Osteoblast (primary cell): Measurements from ENCODE around the gene LY86. TPM values are rescaled to one million over a fixed set of nuclear protein-coding genes. Genes with fewer than 3 reads are reported as not detected.

Experiments
- DNase-seq: peaks from one replicate; pipeline ENCODE4 v3.0.0; 2011; ENCODE audit warnings: low spot score, mixed read lengths; ENCODE audit not compliant: insufficient read length; ENCODE audit errors: missing footprints
- H2AFZ ChIP-seq: 2 replicates; pipeline ENCODE4 v1.6.0; 2011; ENCODE audit warnings: mild to moderate bottlenecking, low read length
- H3K27ac ChIP-seq: 2 replicates; pipeline ENCODE4 v1.5.1; 2011; ENCODE audit warnings: mild to moderate bottlenecking, low read depth, low read length, moderate library complexity
- H3K27me3 ChIP-seq: 2 replicates; pipeline ENCODE4 v1.6.0; 2012; ENCODE audit warnings: mild to moderate bottlenecking, control low read depth, inconsistent platforms, low read length, moderate library complexity; ENCODE audit not compliant: insufficient read depth
- H3K36me3 ChIP-seq: 2 replicates; pipeline ENCODE4 v1.5.1; 2011; ENCODE audit warnings: mild to moderate bottlenecking, low read length, control low read depth, moderate library complexity; ENCODE audit not compliant: insufficient read depth
- H3K4me1 ChIP-seq: 2 replicates; pipeline ENCODE4 v1.5.1; 2011; ENCODE audit warnings: mild to moderate bottlenecking, low read length, control low read depth, moderate library complexity; ENCODE audit not compliant: insufficient read depth
- H3K4me2 ChIP-seq: 2 replicates; pipeline ENCODE4 v1.6.0; 2011; ENCODE audit warnings: mild to moderate bottlenecking, low read length; ENCODE audit not compliant: insufficient read depth
- H3K4me3 ChIP-seq: fragments of 200-600 bp; sonication (generic); 3 replicates; pipeline ENCODE4 v1.5.1; 2012; ENCODE audit warnings: mild to moderate bottlenecking, low read length, inconsistent platforms; ENCODE audit not compliant: insufficient read depth
- H3K79me2 ChIP-seq: 2 replicates; pipeline ENCODE4 v1.6.0; 2012; ENCODE audit warnings: mild to moderate bottlenecking, low read length, control low read depth, inconsistent platforms; ENCODE audit not compliant: insufficient read depth
- H3K9me3 ChIP-seq: 2 replicates; pipeline ENCODE4 v1.5.1; 2011; ENCODE audit warnings: low read depth, low read length, control low read depth
- H4K20me1 ChIP-seq: 2 replicates; pipeline ENCODE4 v1.6.0; 2012; ENCODE audit warnings: mild to moderate bottlenecking, low read length, control low read depth; ENCODE audit not compliant: insufficient read depth
- CTCF ChIP-seq: IDR thresholded peaks from 2 replicates; pipeline ENCODE4 v1.5.1; 2011; ENCODE audit warnings: mild to moderate bottlenecking, low read depth, low read length, moderate library complexity; ENCODE audit errors: extremely low read depth
- total RNA-seq: library from RNA; depleted of rRNA; stranded (reverse); fragments of >200 nt; gene quantifications from 2 replicates; pipeline ENCODE4 v1.2.3, GENCODE V29; 2012

The LY86 gene
- total RNA-seq, 1 donor: not detected

GRCh38 chr6:6688951-6689350, 100.4 kb downstream of the LY86 start:
- no peak overlapping the region for H3K4me3 ChIP-seq

GRCh38 chr6:6689400-6690143, 101.1 kb downstream of the LY86 start:
- no peaks in the 10 kb centered on the region for H3K9me3 ChIP-seq
- TF ChIP-seq CTCF: no peak
- no peak for DNase-seq
- no peak overlapping the region for H3K27ac ChIP-seq
- no peaks in the 10 kb centered on the region for H4K20me1 ChIP-seq
- no peak overlapping the region for H3K4me3 ChIP-seq
- peaks cover 3% of the 10 kb centered on the region for H3K27me3 ChIP-seq
- H3K4me1 ChIP-seq: peaks cover 7% of the 10 kb centered on the region
- H3K36me3 ChIP-seq: no peaks in the 10 kb centered on the region
- peak overlapping the region; percentile 5 for H2AFZ ChIP-seq
- H3K79me2 ChIP-seq: no peaks in the 10 kb centered on the region
- H3K4me2 ChIP-seq: peak overlapping the region; percentile 26

More at GRCh38 chr6:6688951-6689350, 100.4 kb downstream of the LY86 start:
- peaks cover 9% of the 10 kb centered on the region for H3K27me3 ChIP-seq
- H2AFZ ChIP-seq: no peak overlapping the region
- no peak for DNase-seq
- H3K4me2 ChIP-seq: no peak overlapping the region
- no peaks in the 10 kb centered on the region for H3K79me2 ChIP-seq
- H3K4me1 ChIP-seq: peaks cover 7% of the 10 kb centered on the region
- TF ChIP-seq CTCF: no peak
- H4K20me1 ChIP-seq: no peaks in the 10 kb centered on the region
- H3K9me3 ChIP-seq: no peaks in the 10 kb centered on the region
- H3K27ac ChIP-seq: no peak overlapping the region
- no peaks in the 10 kb centered on the region for H3K36me3 ChIP-seq

GRCh38 chr6:6690144-6690483, 101.6 kb downstream of the LY86 start:
- H2AFZ ChIP-seq: peak overlapping the region; percentile 5
- H3K27ac ChIP-seq: no peak overlapping the region
- H3K27me3 ChIP-seq: no peaks in the 10 kb centered on the region
- H3K4me1 ChIP-seq: peaks cover 7% of the 10 kb centered on the region
- no peaks in the 10 kb centered on the region for H3K36me3 ChIP-seq
- H4K20me1 ChIP-seq: no peaks in the 10 kb centered on the region
- no peak for TF ChIP-seq CTCF
- no peak for DNase-seq
- no peaks in the 10 kb centered on the region for H3K9me3 ChIP-seq
- no peak overlapping the region for H3K4me2 ChIP-seq
- no peak overlapping the region for H3K4me3 ChIP-seq
- H3K79me2 ChIP-seq: no peaks in the 10 kb centered on the region

- H3K27ac ChIP-seq: no peak overlapping the region
- no peak overlapping the region for H3K4me2 ChIP-seq
- no peak for TF ChIP-seq CTCF
- peaks cover 6% of the 10 kb centered on the region for H3K4me1 ChIP-seq
- no peaks in the 10 kb centered on the region for H3K9me3 ChIP-seq
- H3K36me3 ChIP-seq: no peaks in the 10 kb centered on the region
- DNase-seq: no peak
- H3K4me3 ChIP-seq: no peak overlapping the region
- H3K27me3 ChIP-seq: no peaks in the 10 kb centered on the region
- no peaks in the 10 kb centered on the region for H3K79me2 ChIP-seq
- no peaks in the 10 kb centered on the region for H4K20me1 ChIP-seq
- H2AFZ ChIP-seq: no peak overlapping the region
Observed at GRCh38 chr6:6694368-6694780, 105.9 kb downstream of the LY86 start.
